Peyer's patch (tissue), 4 donors: Measurements from ENCODE around the gene LIN37.

Experiments used
- CTCF ChIP-seq, 6 experiments: fragments of 450-650 bp in 4 of 6; fragments of 200-600 bp in 2 of 6; sonication (generic) in 1 of 6; IDR thresholded peaks; one replicate each; pipeline ENCODE4 v1.5.1; 2017 to 2019; ENCODE audit warnings: antibody characterized with exemption in 6 of 6, mild to moderate bottlenecking in 3 of 6, moderate library complexity in 1 of 6
- POLR2A ChIP-seq, 2 donors: fragments of 450-650 bp; IDR thresholded peaks; one replicate each; pipeline ENCODE4 v1.5.1; 2017; ENCODE audit warnings: antibody characterized with exemption in 2 of 2, mild to moderate bottlenecking in 2 of 2, moderate library complexity in 2 of 2

GRCh38 chr19:35722461-35722860 is 25.9 kb upstream of the LIN37 start:
- TF ChIP-seq CTCF (IDR thresholded peaks at IDR 0.05) (no peak), POLR2A (IDR thresholded peaks at IDR 0.05) (no peak)
